ENCODE results near the gene SUMO3.

Gene SUMO3

GRCh38 chr21:44812640-44813039, 5.2 kb downstream of the SUMO3 start:
- no peaks in the 10 kb centered on the region for H4K20me1 ChIP-seq (ENCODE audit: insufficient read depth, low read length)
- no peaks in the 10 kb centered on the region for H3K9me2 ChIP-seq (ENCODE audit: low read depth, low read length)
- H3K27ac ChIP-seq (ENCODE audit: low read depth, low read length, poor library complexity, severe bottlenecking) = no peak overlapping the region
- no peaks in the 10 kb centered on the region for H3F3A ChIP-seq (ENCODE audit: insufficient read depth, low read length)
- no peak overlapping the region for H3K9ac ChIP-seq (ENCODE audit: low read length)
- TF ChIP-seq CTCF (IDR thresholded peaks at IDR 0.05; ENCODE audit: low read length) (no peak), EZH2 (IDR thresholded peaks at IDR 0.05; ENCODE audit: borderline replicate concordance, low read length) (no peak)
- H3K79me2 ChIP-seq (ENCODE audit: insufficient read depth, low read length) = peaks cover 33% of the 10 kb centered on the region
- no peak overlapping the region for H3K4me2 ChIP-seq (ENCODE audit: low read length)
- no peaks in the 10 kb centered on the region for H3K27me3 ChIP-seq (ENCODE audit: insufficient read depth, low read length)
- no peak overlapping the region for H2AFZ ChIP-seq (ENCODE audit: low read length)
- no peaks in the 10 kb centered on the region for H3K9me3 ChIP-seq (ENCODE audit: low read length)
- peaks cover 23% of the 10 kb centered on the region for H3K36me3 ChIP-seq (ENCODE audit: insufficient read depth, low read length)
- peaks cover 20% of the 10 kb centered on the region for H3K4me1 ChIP-seq (ENCODE audit: insufficient read depth, low read length, severe bottlenecking)
- H3K4me3 ChIP-seq (ENCODE audit: low read depth, low read length, poor library complexity, severe bottlenecking) = no peak overlapping the region

- Histone ChIP-seq H3K27me3 (ENCODE audit: insufficient read depth, low read length) (no peaks in the 10 kb centered on the region), H3K79me2 (ENCODE audit: insufficient read depth, low read length) (peaks cover 21% of the 10 kb centered on the region), H4K20me1 (ENCODE audit: insufficient read depth, low read length) (no peaks in the 10 kb centered on the region), H3K9me3 (ENCODE audit: low read length) (no peaks in the 10 kb centered on the region), H3K27ac (ENCODE audit: low read depth, low read length, poor library complexity, severe bottlenecking) (no peak overlapping the region), H3K9me2 (ENCODE audit: low read depth, low read length) (no peaks in the 10 kb centered on the region), H2AFZ (ENCODE audit: low read length) (no peak overlapping the region), H3K9ac (ENCODE audit: low read length) (no peak overlapping the region), H3K4me2 (ENCODE audit: low read length) (no peak overlapping the region), H3K4me3 (ENCODE audit: low read depth, low read length, poor library complexity, severe bottlenecking) (no peak overlapping the region), H3K36me3 (ENCODE audit: insufficient read depth, low read length) (peaks cover 41% of the 10 kb centered on the region), H3K4me1 (ENCODE audit: insufficient read depth, low read length, severe bottlenecking) (peaks cover 3% of the 10 kb centered on the region), H3F3A (ENCODE audit: insufficient read depth, low read length) (no peaks in the 10 kb centered on the region)
- no peak for TF ChIP-seq CTCF (IDR thresholded peaks at IDR 0.05; ENCODE audit: low read length)
- TF ChIP-seq EZH2 (IDR thresholded peaks at IDR 0.05; ENCODE audit: borderline replicate concordance, low read length) = no peak
Measured at GRCh38 chr21:44810779-44811178, 7.1 kb downstream of the SUMO3 start.

- Histone ChIP-seq H3K79me2 (ENCODE audit: insufficient read depth, low read length) (peaks cover 6% of the 10 kb centered on the region), H4K20me1 (ENCODE audit: insufficient read depth, low read length) (no peaks in the 10 kb centered on the region), H3K4me2 (ENCODE audit: low read length) (no peak overlapping the region), H2AFZ (ENCODE audit: low read length) (no peak overlapping the region), H3K9ac (ENCODE audit: low read length) (no peak overlapping the region), H3K4me3 (ENCODE audit: low read depth, low read length, poor library complexity, severe bottlenecking) (no peak overlapping the region), H3K4me1 (ENCODE audit: insufficient read depth, low read length, severe bottlenecking) (peaks cover 11% of the 10 kb centered on the region), H3K9me3 (ENCODE audit: low read length) (no peaks in the 10 kb centered on the region), H3K27ac (ENCODE audit: low read depth, low read length, poor library complexity, severe bottlenecking) (no peak overlapping the region), H3K27me3 (ENCODE audit: insufficient read depth, low read length) (no peaks in the 10 kb centered on the region), H3K36me3 (ENCODE audit: insufficient read depth, low read length) (peaks cover 66% of the 10 kb centered on the region), H3F3A (ENCODE audit: insufficient read depth, low read length) (no peaks in the 10 kb centered on the region), H3K9me2 (ENCODE audit: low read depth, low read length) (no peaks in the 10 kb centered on the region)
- TF ChIP-seq CTCF (IDR thresholded peaks at IDR 0.05; ENCODE audit: low read length) (no peak), EZH2 (IDR thresholded peaks at IDR 0.05; ENCODE audit: borderline replicate concordance, low read length) (no peak)
Measured at GRCh38 chr21:44805859-44806258, 12.0 kb downstream of the SUMO3 start.

All from OCI-LY1 (cell line).